WI38 (cell line): ENCODE results near the gene C5AR2.
"Not testable (repeated sequence)": the region's sequence is repeated elsewhere in the genome, so short reads cannot be mapped to it uniquely, and the experiment has no call there.

Experiments used
- H3K4me3 ChIP-seq: 2 replicates; pipeline ENCODE4 v1.5.1; 2011; ENCODE audit warnings: low read depth, mild to moderate bottlenecking, control low read depth, low read length
- CTCF ChIP-seq: IDR thresholded peaks from 2 replicates; pipeline ENCODE4 v1.5.1; 2012; ENCODE audit warnings: low read depth, mild to moderate bottlenecking, control low read depth, low read length

Gene C5AR2

DNA sequence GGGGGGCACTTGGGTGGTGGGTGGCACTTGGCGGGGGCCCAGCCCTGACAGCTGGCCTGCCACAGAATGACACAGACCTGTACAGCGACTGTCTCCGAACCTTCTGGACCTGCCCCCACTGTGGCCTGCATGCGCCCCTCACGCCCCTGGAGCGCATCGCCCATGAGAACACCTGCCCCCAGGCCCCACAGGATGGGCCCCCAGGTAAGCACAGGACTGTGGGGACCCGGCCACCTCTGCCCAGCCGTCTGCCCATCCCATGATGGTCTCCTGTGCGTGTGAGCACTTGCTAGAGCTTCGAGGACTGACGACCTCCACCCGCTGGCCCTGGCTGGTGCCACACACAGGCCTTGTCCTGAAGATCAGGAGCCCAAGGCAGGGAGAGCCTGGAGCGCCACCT, 49.1 kb downstream of the C5AR2 start:
- no peak overlapping the region for H3K4me3 ChIP-seq
- no peak for TF ChIP-seq CTCF

GRCh38 chr19:47381653-47382279, 49.8 kb downstream of the C5AR2 start:
- no peak for TF ChIP-seq CTCF
- no peak overlapping the region for H3K4me3 ChIP-seq

- H3K4me3 ChIP-seq: not testable (repeated sequence)
Measured at GRCh38 chr19:47383890-47384289, 51.9 kb downstream of the C5AR2 start.

- not testable (repeated sequence) for H3K4me3 ChIP-seq
Measured at GRCh38 chr19:47384533-47384932, 52.6 kb downstream of the C5AR2 start.

- not testable (repeated sequence) for H3K4me3 ChIP-seq
Measured at GRCh38 chr19:47386582-47386981, 54.6 kb downstream of the C5AR2 start.

DNA sequence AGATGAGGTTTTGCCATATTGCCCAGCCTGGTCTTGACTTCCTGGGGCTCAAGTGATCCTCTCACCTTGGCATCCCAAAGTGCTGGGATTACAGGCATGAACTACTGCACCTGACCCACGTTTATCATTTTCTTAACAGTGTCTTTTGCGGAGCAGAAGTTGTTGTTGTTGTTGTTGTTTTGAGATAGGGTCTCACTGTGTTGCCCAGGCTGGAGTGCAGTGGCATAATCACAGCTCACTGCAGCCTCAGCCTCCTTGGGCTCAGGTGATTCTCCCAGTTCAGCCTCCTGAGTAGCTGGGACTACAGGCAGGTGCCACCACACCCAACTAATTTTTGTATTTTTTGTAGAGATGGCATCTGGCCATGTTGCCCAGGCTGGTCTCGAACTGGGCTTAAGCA, 55.6 kb downstream of the C5AR2 start:
- not testable (repeated sequence) for H3K4me3 ChIP-seq

DNA sequence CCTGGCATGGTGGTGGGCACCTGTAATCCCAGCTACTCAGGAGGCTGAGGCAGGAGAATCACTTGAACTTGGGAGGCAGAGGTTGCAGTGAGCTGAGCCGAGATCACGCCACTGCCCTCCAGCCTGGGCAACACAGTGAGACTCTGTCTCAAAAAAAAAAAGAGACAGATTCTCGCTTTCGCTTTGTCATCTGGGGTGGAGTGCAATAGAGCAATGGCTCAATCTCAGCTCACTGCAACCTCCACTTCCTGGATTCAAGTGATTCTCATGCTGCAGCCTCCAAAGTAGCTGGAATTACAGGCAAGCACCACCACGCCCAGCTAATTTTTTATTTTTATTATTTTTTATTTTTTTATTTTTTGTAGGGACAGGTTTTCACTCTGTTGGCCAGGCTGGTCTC, 56.7 kb downstream of the C5AR2 start:
- not testable (repeated sequence) for H3K4me3 ChIP-seq

- H3K4me3 ChIP-seq: no peak overlapping the region
- TF ChIP-seq CTCF: no peak
Measured at GRCh38 chr19:47389150-47389556, 57.2 kb downstream of the C5AR2 start.

- H3K4me3 ChIP-seq: no peak overlapping the region
- no peak for TF ChIP-seq CTCF
Measured at GRCh38 chr19:47390533-47391488, 58.8 kb downstream of the C5AR2 start.

- peak; percentile 91 for TF ChIP-seq CTCF
- no peak overlapping the region for H3K4me3 ChIP-seq
Measured at GRCh38 chr19:47391510-47392223, 59.7 kb downstream of the C5AR2 start.
